Body of pancreas (tissue), 4 donors: ENCODE data around the gene PAPOLA. TPM values are rescaled to one million over a fixed set of nuclear protein-coding genes. Genes with fewer than 3 reads are reported as not detected.
A peak's percentile ranks its signal among the peaks of the same experiment; 100 is the strongest.

Experiments used
- ATAC-seq: fragments of 150-250 bp; one replicate; pipeline ENCODE4 v1.9.1; 2016
- DNase-seq, 4 donors: peaks; one replicate each; pipeline ENCODE4 v3.0.0-alpha.2; 2019
- H3K27ac ChIP-seq, 4 donors: fragments of 200-600 bp; sonication (generic); 1 replicate in 3 of 4; 2 replicates in 1 of 4; pipeline versions ENCODE4 v1.5.1 to v1.6.1; 2016 to 2019; ENCODE audit warnings: mild to moderate bottlenecking in 1 of 4, mixed read lengths in 1 of 4, moderate library complexity in 1 of 4
- H3K27me3 ChIP-seq, 2 donors: fragments of 200-600 bp; sonication (generic); one replicate each; pipeline ENCODE4 v1.6.0; 2016; ENCODE audit warnings: mild to moderate bottlenecking in 1 of 2
- H3K36me3 ChIP-seq, 2 donors: fragments of 200-600 bp; sonication (generic); replicated peaks in 1 of 2; 2 replicates each; pipeline ENCODE4 v1.5.1; 2016; ENCODE audit warnings: low read depth in 2 of 2; ENCODE audit not compliant: insufficient read depth in 1 of 2
- H3K4me1 ChIP-seq: fragments of 200-600 bp; sonication (generic); one replicate; pipeline ENCODE4 v1.6.0; 2016
- H3K4me3 ChIP-seq, 2 donors: fragments of 200-600 bp; sonication (generic); 1 replicate in 1 of 2; 2 replicates in 1 of 2; pipeline ENCODE4 v1.5.1; 2016 to 2019
- H3K9me3 ChIP-seq, 3 donors: fragments of 200-600 bp; sonication (generic); 1 replicate in 2 of 3; 2 replicates in 1 of 3; pipeline ENCODE4 v1.5.1; 2016
- POLR2A ChIP-seq, 3 donors: fragments of 450-650 bp; IDR thresholded peaks; one replicate each; pipeline ENCODE4 v1.6.1; 2016; ENCODE audit warnings: antibody characterized with exemption in 3 of 3, mild to moderate bottlenecking in 2 of 3
- WGBS, 2 donors: methylation state at CpG; one replicate each; pipeline ENCODE4 v1.1.5; 2017; 5-methylcytosine and 5-hydroxymethylcytosine counted together
- intact Hi-C: fragments of 100-400 bp; cut with DNase I; formaldehyde crosslinking; loops from one replicate; pipeline ENCODE4 v1.15.1; 2023
- total RNA-seq, 2 donors: library from RNA; depleted of rRNA; stranded (reverse); fragments of >200 nt; gene quantifications; one replicate each; pipeline ENCODE4 v1.1.0, GENCODE V29; 2016
- TF ChIP-seq, protein P1 (sequence below), 7 experiments: fragments of 450-650 bp in 4 of 7; fragments of 200-600 bp in 3 of 7; sonication (generic) in 3 of 7; IDR thresholded peaks; one replicate each; pipeline ENCODE4 v1.5.1; 2016 to 2019; ENCODE audit warnings: antibody characterized with exemption in 7 of 7

The PAPOLA gene
- total RNA-seq, result 100 to 1,000 TPM; 122 to 163 TPM

DNA sequence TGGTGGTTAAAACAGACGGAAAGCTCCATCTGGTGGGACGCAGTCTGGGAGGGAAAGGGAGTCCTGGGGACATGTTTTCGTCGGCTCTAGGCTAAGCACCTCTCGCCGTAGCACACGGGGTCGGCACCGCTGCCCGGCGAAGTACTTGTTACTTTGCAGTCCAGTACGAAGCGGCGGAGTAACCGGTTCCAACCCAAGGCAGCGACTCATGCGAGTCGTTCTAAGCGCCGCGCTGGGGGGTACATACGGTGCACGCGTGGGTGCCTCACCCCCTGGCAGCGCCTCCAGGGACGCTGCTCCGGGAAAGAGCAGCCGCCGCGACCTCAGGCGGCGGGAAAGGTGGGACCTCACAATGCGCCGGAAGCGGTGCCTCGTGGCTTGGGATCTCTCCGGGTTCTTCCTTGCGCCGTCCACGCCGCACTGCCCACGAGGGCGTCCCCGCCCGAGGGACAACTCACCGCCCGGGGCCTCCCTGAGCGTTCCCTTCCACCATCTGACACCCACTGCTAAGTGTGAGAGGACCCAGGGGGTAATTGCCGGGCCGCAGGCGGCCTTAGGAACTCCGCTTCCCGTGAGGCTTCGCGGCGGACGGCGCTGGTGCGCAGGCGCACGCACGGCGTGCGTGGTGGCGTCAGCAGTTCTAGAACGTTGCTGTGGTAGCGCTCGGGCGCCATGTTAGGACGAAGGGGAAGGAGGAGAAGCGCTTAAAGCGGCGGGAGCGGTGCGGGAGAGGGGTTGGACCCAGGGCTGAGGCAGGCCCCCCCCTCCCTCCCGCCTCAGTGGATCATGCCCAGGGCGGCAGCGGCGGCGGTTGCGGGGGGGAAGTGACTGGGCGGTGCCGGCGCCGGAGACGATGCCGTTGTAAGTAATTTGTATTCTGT is at the start of gene PAPOLA:
Gene PAPOLA, plus strand, starts transcription at position 643 of the 881 bp plus-strand sequence. Its CDS starts 211 bp downstream, at position 854.
- no peaks in the 10 kb centered on the region for H3K36me3 ChIP-seq
- H3K4me1 ChIP-seq, result peaks cover 41% of the 10 kb centered on the region
- peak within 1 kb of the TSS; percentile 80 to 97 for H3K4me3 ChIP-seq
- ATAC-seq (peak; percentile 97), DNase-seq (peak; percentile 95 to 96 (median 96))
- no peaks in the 10 kb centered on the region for H3K9me3 ChIP-seq
- TF ChIP-seq, protein P1, sequence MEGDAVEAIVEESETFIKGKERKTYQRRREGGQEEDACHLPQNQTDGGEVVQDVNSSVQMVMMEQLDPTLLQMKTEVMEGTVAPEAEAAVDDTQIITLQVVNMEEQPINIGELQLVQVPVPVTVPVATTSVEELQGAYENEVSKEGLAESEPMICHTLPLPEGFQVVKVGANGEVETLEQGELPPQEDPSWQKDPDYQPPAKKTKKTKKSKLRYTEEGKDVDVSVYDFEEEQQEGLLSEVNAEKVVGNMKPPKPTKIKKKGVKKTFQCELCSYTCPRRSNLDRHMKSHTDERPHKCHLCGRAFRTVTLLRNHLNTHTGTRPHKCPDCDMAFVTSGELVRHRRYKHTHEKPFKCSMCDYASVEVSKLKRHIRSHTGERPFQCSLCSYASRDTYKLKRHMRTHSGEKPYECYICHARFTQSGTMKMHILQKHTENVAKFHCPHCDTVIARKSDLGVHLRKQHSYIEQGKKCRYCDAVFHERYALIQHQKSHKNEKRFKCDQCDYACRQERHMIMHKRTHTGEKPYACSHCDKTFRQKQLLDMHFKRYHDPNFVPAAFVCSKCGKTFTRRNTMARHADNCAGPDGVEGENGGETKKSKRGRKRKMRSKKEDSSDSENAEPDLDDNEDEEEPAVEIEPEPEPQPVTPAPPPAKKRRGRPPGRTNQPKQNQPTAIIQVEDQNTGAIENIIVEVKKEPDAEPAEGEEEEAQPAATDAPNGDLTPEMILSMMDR (IDR thresholded peaks at IDR 0.05), result peak in 6 of 7 experiments; percentile 9 to 43 (median 36)
- peak; percentile 78 to 94 (median 90) for TF ChIP-seq POLR2A (IDR thresholded peaks at IDR 0.05)
- peak within 1 kb of the TSS; percentile 96 to 99 (median 98) for H3K27ac ChIP-seq
- H3K27me3 ChIP-seq, result no peaks in the 10 kb centered on the region
- 0% methylated on average over 19 to 82 of the region's 87 CpGs for WGBS, 2 donors
- intact Hi-C loops, result no loop called here

GRCh38 chr14:96452684-96453083 is 49.5 kb upstream of the PAPOLA start:
- ATAC-seq (peak; percentile 33), DNase-seq (no peak)
- WGBS, 2 donors, result 26 to 33% methylated on average over 6 of the region's 6 CpGs
- intact Hi-C loops, result no loop called here
- H3K36me3 ChIP-seq, result no peaks in the 10 kb centered on the region
- H3K4me1 ChIP-seq, result peaks cover 6% of the 10 kb centered on the region
- no peak overlapping the region for H3K27ac ChIP-seq
- H3K27me3 ChIP-seq, result no peaks in the 10 kb centered on the region
- no peak overlapping the region for H3K4me3 ChIP-seq
- TF ChIP-seq, protein P1 (IDR thresholded peaks at IDR 0.05), result no peak
- no peak for TF ChIP-seq POLR2A (IDR thresholded peaks at IDR 0.05)
- no peaks in the 10 kb centered on the region for H3K9me3 ChIP-seq

- Histone ChIP-seq H3K36me3 (no peaks in the 10 kb centered on the region), H3K4me3 (no peak overlapping the region), H3K27me3 (no peaks in the 10 kb centered on the region), H3K4me1 (peaks cover 9% of the 10 kb centered on the region), H3K9me3 (no peaks in the 10 kb centered on the region), H3K27ac (no peak overlapping the region)
- intact Hi-C loops, result no loop called here
- ATAC-seq (no peak), DNase-seq (no peak)
- TF ChIP-seq POLR2A (IDR thresholded peaks at IDR 0.05), result no peak
- TF ChIP-seq, protein P1 (IDR thresholded peaks at IDR 0.05), result no peak
- 81 to 92% methylated on average over 5 of the region's 5 CpGs for WGBS, 2 donors
Measured at GRCh38 chr14:96455588-96455987, 46.6 kb upstream of the PAPOLA start.

GRCh38 chr14:96459851-96460250 is 42.3 kb upstream of the PAPOLA start:
- no peak for ATAC-seq
- Histone ChIP-seq H3K4me3 (no peak overlapping the region), H3K36me3 (no peaks in the 10 kb centered on the region), H3K4me1 (peaks cover 30% of the 10 kb centered on the region), H3K27ac (peak overlapping the region in 1 of 4 donors; percentile 92), H3K27me3 (no peaks in the 10 kb centered on the region), H3K9me3 (no peaks in the 10 kb centered on the region)
- no peak for TF ChIP-seq POLR2A (IDR thresholded peaks at IDR 0.05)
- TF ChIP-seq, protein P1 (IDR thresholded peaks at IDR 0.05), result no peak
- DNase-seq, result no peak
- intact Hi-C loops, result no loop called here
- 91 to 97% methylated on average over 3 of the region's 3 CpGs for WGBS, 2 donors
